Heart left ventricle (tissue), 13 donors: ENCODE data around the gene PEMT.

Experiments used
- POLR2A ChIP-seq, 2 donors: fragments of 450-650 bp; IDR thresholded peaks; one replicate each; pipeline ENCODE4 v1.6.1; 2017; ENCODE audit warnings: antibody characterized with exemption in 2 of 2, mild to moderate bottlenecking in 2 of 2, moderate library complexity in 2 of 2
- TF ChIP-seq, protein P1 (sequence below), 12 donors: fragments of 200-600 bp; sonication (generic) in 4 of 12; IDR thresholded peaks; one replicate each; pipeline versions ENCODE4 v1.5.0 to v1.8.0; 2018 to 2022; ENCODE audit warnings: antibody characterized with exemption in 12 of 12, mild to moderate bottlenecking in 5 of 12
- donor health status: ischemic (EF 13 %, LVEDD 7.1; RV severe dilation, severe dysfunction).
- donor health status: DM: no; HTN: yes; CAD: no.
- donor health status: DM: no; HTN: no; CAD: no.
- donor health status: ischemic (EF 25% LVEDD 6.9; RV normal size, moderate dysfunction).
- donor health status: ischemic (EF 25% LVEDD 5.7; RV mildly dilated, moderate dysfunction).
- donor health status: ischemic (EF 35%, LVEDD 5.7; RV mildly dilated, moderate dysfunction).
- donor health status: nonischemic (EF 11% LVEDD 7.7; RV severe dilation, severe dysfunction).
- donor health status: DM: yes; HTN: yes; CAD: no.
- donor health status: PGD.
- donor health status: ischemic (EF 29% LVEDD 5.4; RV normal size, mild dysfunction).
- donor health status: nonischemic (EF 23%, LVEDD 6.1; RV moderate dilation, normal function).

- TF ChIP-seq, protein P1, sequence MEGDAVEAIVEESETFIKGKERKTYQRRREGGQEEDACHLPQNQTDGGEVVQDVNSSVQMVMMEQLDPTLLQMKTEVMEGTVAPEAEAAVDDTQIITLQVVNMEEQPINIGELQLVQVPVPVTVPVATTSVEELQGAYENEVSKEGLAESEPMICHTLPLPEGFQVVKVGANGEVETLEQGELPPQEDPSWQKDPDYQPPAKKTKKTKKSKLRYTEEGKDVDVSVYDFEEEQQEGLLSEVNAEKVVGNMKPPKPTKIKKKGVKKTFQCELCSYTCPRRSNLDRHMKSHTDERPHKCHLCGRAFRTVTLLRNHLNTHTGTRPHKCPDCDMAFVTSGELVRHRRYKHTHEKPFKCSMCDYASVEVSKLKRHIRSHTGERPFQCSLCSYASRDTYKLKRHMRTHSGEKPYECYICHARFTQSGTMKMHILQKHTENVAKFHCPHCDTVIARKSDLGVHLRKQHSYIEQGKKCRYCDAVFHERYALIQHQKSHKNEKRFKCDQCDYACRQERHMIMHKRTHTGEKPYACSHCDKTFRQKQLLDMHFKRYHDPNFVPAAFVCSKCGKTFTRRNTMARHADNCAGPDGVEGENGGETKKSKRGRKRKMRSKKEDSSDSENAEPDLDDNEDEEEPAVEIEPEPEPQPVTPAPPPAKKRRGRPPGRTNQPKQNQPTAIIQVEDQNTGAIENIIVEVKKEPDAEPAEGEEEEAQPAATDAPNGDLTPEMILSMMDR (IDR thresholded peaks at IDR 0.05) = no peak
- no peak for TF ChIP-seq POLR2A (IDR thresholded peaks at IDR 0.05)
These were observed 91.9 kb downstream of the PEMT start for GRCh38 chr17:17499402-17500145.
